HG02973 (cell line): ENCODE measurements around the gene LCE1F.

Experiments
- ATAC-seq: cut with Tn5 transposase; IDR thresholded peaks from one replicate; pipeline ENCODE4 v1.9.1; 2021; ENCODE audit warnings: moderate library complexity; ENCODE audit not compliant: unreplicated experiment

Gene LCE1F

GRCh38 chr1:152774875-152775274, at the start of gene LCE1F:
Gene LCE1F (plus strand): TSS chr1:152775140. CDS start chr1:152776372, 1,232 bp downstream.
- no peak for ATAC-seq

- no peak for ATAC-seq
Observed at GRCh38 chr1:152725261-152725660, 49.7 kb upstream of the LCE1F start.

GRCh38 chr1:152728986-152729385, 46.0 kb upstream of the LCE1F start:
- ATAC-seq, result no peak

GRCh38 chr1:152735648-152736047, 39.3 kb upstream of the LCE1F start:
- no peak for ATAC-seq

GRCh38 chr1:152737997-152738396, 36.9 kb upstream of the LCE1F start:
- no peak for ATAC-seq

GRCh38 chr1:152739841-152740240, 35.1 kb upstream of the LCE1F start:
- no peak for ATAC-seq

GRCh38 chr1:152741656-152742055, 33.3 kb upstream of the LCE1F start:
- no peak for ATAC-seq

GRCh38 chr1:152743371-152744145, 31.4 kb upstream of the LCE1F start:
- ATAC-seq, result no peak

GRCh38 chr1:152745289-152745704, 29.6 kb upstream of the LCE1F start:
- ATAC-seq, result no peak

- ATAC-seq, result no peak
Observed at GRCh38 chr1:152745765-152746444, 29.0 kb upstream of the LCE1F start.

GRCh38 chr1:152747831-152748230, 27.1 kb upstream of the LCE1F start:
- no peak for ATAC-seq

- ATAC-seq, result no peak
Observed at GRCh38 chr1:152752225-152752624, 22.7 kb upstream of the LCE1F start.

GRCh38 chr1:152753586-152753985, 21.4 kb upstream of the LCE1F start:
- ATAC-seq, result no peak

- ATAC-seq, result no peak
Observed at GRCh38 chr1:152756872-152757271, 18.1 kb upstream of the LCE1F start.

- no peak for ATAC-seq
Observed at GRCh38 chr1:152757747-152758146, 17.2 kb upstream of the LCE1F start, which contains the start of gene KPRP. Gene KPRP (plus strand): TSS chr1:152758025. CDS start chr1:152759589, 1,564 bp downstream.

- ATAC-seq, result no peak
Observed at GRCh38 chr1:152758636-152759035, 16.3 kb upstream of the LCE1F start.

- ATAC-seq, result no peak
Observed at GRCh38 chr1:152759453-152760173, 15.3 kb upstream of the LCE1F start.

GRCh38 chr1:152760551-152761190, 14.3 kb upstream of the LCE1F start:
- no peak for ATAC-seq

GRCh38 chr1:152761609-152762213, 13.2 kb upstream of the LCE1F start:
- ATAC-seq, result no peak

GRCh38 chr1:152768847-152769533, 6.0 kb upstream of the LCE1F start:
- no peak for ATAC-seq
